MCF 10A (cell line): ENCODE results near the gene ELK3. TPM values are rescaled to one million over a fixed set of nuclear protein-coding genes. Genes with fewer than 3 reads are reported as not detected.

Experiments used
- BruUV-seq: library from RNA; stranded (reverse); fragments of 400-500 nt; replicated peaks from 2 replicates; lab custom pipeline; 2021; lab: Mats Ljungman, UMichigan
- CTCF ChIA-PET: fragments of 300-600 bp; sonication (Branson Sonifier 250); formaldehyde crosslinking; extraction: SDS; loops from one replicate; lab custom pipeline; 2021; ENCODE audit warnings: antibody characterized with exemption, inconsistent platforms; lab: Yijun Ruan, JAX
- POLR2A ChIA-PET: fragments of 300-600, 350-650 bp; sonication (Branson Sonifier 250); formaldehyde crosslinking; extraction: SDS; loops from one replicate; lab custom pipeline; 2020; ENCODE audit warnings: antibody characterized with exemption, inconsistent platforms; lab: Yijun Ruan, JAX
- DNase-seq: peaks from one replicate; pipeline ENCODE4 v3.0.0-alpha.2; 2018; ENCODE audit not compliant: unreplicated experiment
- H3K27ac Mint-ChIP-seq: one replicate; pipeline ENCODE4 v1.8.0; 2022; ENCODE audit warnings: mild to moderate bottlenecking, low read depth, mixed read lengths; ENCODE audit not compliant: unreplicated experiment
- H3K27me3 Mint-ChIP-seq: one replicate; pipeline ENCODE4 v1.8.0; 2022; ENCODE audit warnings: mixed read lengths; ENCODE audit not compliant: insufficient read depth, unreplicated experiment
- H3K36me3 Mint-ChIP-seq: one replicate; pipeline ENCODE4 v1.8.0; 2022; ENCODE audit warnings: mild to moderate bottlenecking, moderate library complexity, mixed read lengths; ENCODE audit not compliant: insufficient read depth, unreplicated experiment
- H3K4me1 Mint-ChIP-seq: one replicate; pipeline ENCODE4 v1.8.0; 2022; ENCODE audit warnings: mixed read lengths; ENCODE audit not compliant: insufficient read depth, unreplicated experiment
- H3K4me3 Mint-ChIP-seq: one replicate; pipeline ENCODE4 v1.8.0; 2022; ENCODE audit warnings: mild to moderate bottlenecking, moderate library complexity, mixed read lengths; ENCODE audit not compliant: unreplicated experiment
- H3K9me3 Mint-ChIP-seq: one replicate; pipeline ENCODE4 v1.8.0; 2022; ENCODE audit warnings: mixed read lengths; ENCODE audit not compliant: unreplicated experiment
- CTCF ChIP-seq: fragments of 200-600 bp; IDR thresholded peaks from one replicate; pipeline ENCODE4 v1.8.0; 2022; ENCODE audit warnings: antibody characterized with exemption, mild to moderate bottlenecking; ENCODE audit not compliant: unreplicated experiment
- intact Hi-C: fragments of 100-400 bp; cut with micrococcal nuclease; formaldehyde crosslinking; loops from 2 replicates; pipeline ENCODE4 v1.14.1; 2022
- total RNA-seq: library from RNA; stranded (reverse); gene quantifications from 2 replicates; pipeline ENCODE4 v1.2.3, GENCODE V29; 2022

The ELK3 gene
- total RNA-seq, 1 experiment from 2014 or later = 50.1 TPM

GRCh38 chr12:96246926-96247505, 52.8 kb downstream of the ELK3 start:
- Mint-ChIP-seq H3K9me3 (no peaks in the 10 kb centered on the region), H3K4me3 (no peak overlapping the region), H3K27ac (no peak overlapping the region), H3K27me3 (no peaks in the 10 kb centered on the region), H3K36me3 (peaks cover 71% of the 10 kb centered on the region), H3K4me1 (peaks cover 30% of the 10 kb centered on the region)
- BruUV-seq = TSS peak; percentile 29
- TF ChIP-seq CTCF = no peak
- CTCF ChIA-PET = interaction anchor here (0.8 to 1.0 kb wide), 2 partner anchors 14 to 267 kb away, joined by 3 read pairs; no protein-coding TSS in a partner anchor
- DNase-seq = no peak
- POLR2A ChIA-PET = interaction anchor here (0.8 kb wide), 1 partner anchor 9 kb away, joined by 4 read pairs; no protein-coding TSS in a partner anchor
- intact Hi-C loops = no loop called here

- no peak overlapping the region for H3K4me3 Mint-ChIP-seq
- H3K4me1 Mint-ChIP-seq = peaks cover 30% of the 10 kb centered on the region
- ChIA-PET POLR2A (interaction anchor here (0.8 kb wide), 1 partner anchor 10 kb away, joined by 4 read pairs; no protein-coding TSS in a partner anchor), CTCF (no interaction called here)
- H3K36me3 Mint-ChIP-seq = peaks cover 71% of the 10 kb centered on the region
- no TSS peak for BruUV-seq
- no peak overlapping the region for H3K27ac Mint-ChIP-seq
- DNase-seq = no peak
- intact Hi-C loops = no loop called here
- no peaks in the 10 kb centered on the region for H3K27me3 Mint-ChIP-seq
- no peak for TF ChIP-seq CTCF
- no peaks in the 10 kb centered on the region for H3K9me3 Mint-ChIP-seq
These were observed 53.4 kb downstream of the ELK3 start for GRCh38 chr12:96247563-96247962.

GRCh38 chr12:96248136-96248931, 54.2 kb downstream of the ELK3 start:
- POLR2A ChIA-PET = interaction anchor here (1.0 to 1.4 kb wide), 3 partner anchors 9 to 19 kb away, joined by 3 to 4 read pairs (median 4); no protein-coding TSS in a partner anchor
- Mint-ChIP-seq H3K27me3 (no peaks in the 10 kb centered on the region), H3K4me1 (peaks cover 26% of the 10 kb centered on the region), H3K9me3 (no peaks in the 10 kb centered on the region), H3K27ac (no peak overlapping the region), H3K4me3 (no peak overlapping the region), H3K36me3 (peaks cover 74% of the 10 kb centered on the region)
- no peak for DNase-seq
- intact Hi-C loops = no loop called here
- CTCF ChIA-PET = interaction anchor here (0.6 kb wide), 1 partner anchor 331 kb away, joined by 3 read pairs; no protein-coding TSS in a partner anchor
- BruUV-seq = no TSS peak
- no peak for TF ChIP-seq CTCF
